ENCODE results near the gene SLCO3A1. TPM values are rescaled to one million over a fixed set of nuclear protein-coding genes. Genes with fewer than 3 reads are reported as not detected.

SLCO3A1 gene
- total and polyA plus RNA-seq, 2 of the 8 experiments (the other 6 are each of a cell fraction or from before 2014, with no cell fraction given) = 15.1 to 20.4 TPM

DNA sequence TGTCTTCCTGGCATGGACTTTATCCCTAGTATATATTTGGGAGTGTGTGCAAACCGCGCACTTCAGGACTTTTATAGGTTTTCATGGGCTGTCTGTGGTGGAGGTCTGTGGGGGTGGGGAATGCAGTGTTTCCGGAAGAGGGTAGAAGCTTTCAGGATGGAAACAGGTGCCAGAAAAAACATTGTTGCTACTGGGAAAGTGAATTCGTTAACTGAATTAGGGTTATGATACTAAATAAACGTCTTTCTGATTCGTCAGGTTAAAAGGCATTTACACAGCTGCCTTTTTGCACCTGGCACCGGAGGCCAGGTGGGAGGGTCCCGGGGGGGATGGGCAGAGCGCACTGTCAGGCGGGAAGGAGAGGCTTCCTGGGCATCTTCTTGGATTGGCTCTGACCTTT is 62.1 kb downstream of the SLCO3A1 start:
- no peak overlapping the region for H4K8ac ChIP-seq (ENCODE audit: extremely low read depth, insufficient read depth, low read length)
- H2BK5ac ChIP-seq (ENCODE audit: low read depth, low read length) = no peak overlapping the region
- H2BK120ac ChIP-seq (replicated peaks; ENCODE audit: low read depth, low read length) = no peak overlapping the region
- H3K9ac ChIP-seq (replicated peaks in 1 of 4; ENCODE audit: extremely low read depth in 1 of 4, low read depth in 3 of 4, low read length in 3 of 4) = no peak overlapping the region
- no peak for FAIRE-seq
- no peak overlapping the region for H3K18ac ChIP-seq (ENCODE audit: extremely low read depth, low read length)
- no peak overlapping the region for H3K4ac ChIP-seq (replicated peaks; ENCODE audit: insufficient read length, low read depth, low read length)
- no peak overlapping the region for H2BK20ac ChIP-seq (ENCODE audit: low read length)
- no peak overlapping the region for H3K27ac ChIP-seq (ENCODE audit: low read depth, low read length)
- no peak overlapping the region for H2AFZ ChIP-seq (ENCODE audit: low read length)
- no peak overlapping the region for H3K4me2 ChIP-seq (ENCODE audit: insufficient read depth in 1 of 2, low read depth in 2 of 2, low read length in 2 of 2)
- CTCF ChIA-PET (ENCODE audit: partially characterized antibody) = interaction anchor here (0.6 to 1.3 kb wide), 3 partner anchors 10 to 292 kb away, joined by 3 to 4 read pairs (median 3); no protein-coding TSS in a partner anchor
- whole genome bisulfite sequencing, 2 experiments (ENCODE audit: extremely low coverage in 1 of 2, insufficient coverage in 1 of 2, insufficient read length in 1 of 2, insufficient replicate concordance in 2 of 2, low coverage in 1 of 2, low lambda C conversion rate in 2 of 2, missing lambda C conversion rate in 1 of 2) = 88% methylated on average over 10 of the region's 10 CpGs; no CpG with 5 or more reads in 1 of the 2 experiments
- H2BK15ac ChIP-seq (ENCODE audit: low read length) = no peak overlapping the region
- H3K27me3 ChIP-seq (replicated peaks in 1 of 4; ENCODE audit: control insufficient read depth in 3 of 4, extremely low read depth in 1 of 4, insufficient read depth in 3 of 4, low read length in 3 of 4) = no peaks in the 10 kb centered on the region
- no peak overlapping the region for H3K56ac ChIP-seq (replicated peaks; ENCODE audit: insufficient read length, low read depth, low read length)
- H3K23me2 ChIP-seq (ENCODE audit: low read depth, low read length) = no peaks in the 10 kb centered on the region
- H3K36me3 ChIP-seq (ENCODE audit: control insufficient read depth in 2 of 4, insufficient read depth in 4 of 4, low read length in 3 of 4) = peaks cover 0 to 4% (median 0%) of the 10 kb centered on the region in 4 experiments; a peak in 1 of 8 replicates
- POLR2A ChIA-PET (ENCODE audit: partially characterized antibody) = interaction anchor here (1.0 to 1.2 kb wide), 2 partner anchors 18 to 25 kb away, joined by 3 read pairs; no protein-coding TSS in a partner anchor
- H3K23ac ChIP-seq (ENCODE audit: insufficient read length) = no peak overlapping the region
- no peaks in the 10 kb centered on the region for H3K9me3 ChIP-seq (ENCODE audit: insufficient read depth in 2 of 2, low read depth in 1 of 2, low read length in 1 of 2)
- DNase-seq (ENCODE audit: low read depth in 1 of 2, low spot score in 2 of 2) = no peak
- H4K91ac ChIP-seq (replicated peaks; ENCODE audit: insufficient read length, low read length) = no peak overlapping the region
- peaks cover 0 to 4% (median 3%) of the 10 kb centered on the region in 4 experiments; a peak in 3 of 7 replicates for H3K4me1 ChIP-seq (replicated peaks in 1 of 4; ENCODE audit: control insufficient read depth in 3 of 4, insufficient read depth in 4 of 4, low read length in 3 of 4)
- TF ChIP-seq POLR2A (IDR thresholded peaks at IDR 0.05; ENCODE audit: control extremely low read depth in 1 of 2, low read depth in 2 of 2, low read length in 2 of 2) = no peak
- no peak for TF ChIP-seq POU5F1 (IDR thresholded peaks at IDR 0.05; ENCODE audit: low read depth, low read length)
- no peak for TF ChIP-seq EZH2 (IDR thresholded peaks at IDR 0.05; ENCODE audit: low read depth, low read length, severe bottlenecking)
- TF ChIP-seq CBX8 (IDR thresholded peaks at IDR 0.05; ENCODE audit: borderline replicate concordance, low read depth, low read length) = no peak
- TF ChIP-seq, protein P1, sequence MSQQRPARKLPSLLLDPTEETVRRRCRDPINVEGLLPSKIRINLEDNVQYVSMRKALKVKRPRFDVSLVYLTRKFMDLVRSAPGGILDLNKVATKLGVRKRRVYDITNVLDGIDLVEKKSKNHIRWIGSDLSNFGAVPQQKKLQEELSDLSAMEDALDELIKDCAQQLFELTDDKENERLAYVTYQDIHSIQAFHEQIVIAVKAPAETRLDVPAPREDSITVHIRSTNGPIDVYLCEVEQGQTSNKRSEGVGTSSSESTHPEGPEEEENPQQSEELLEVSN (IDR thresholded peaks at IDR 0.05) = no peak
- TF ChIP-seq TEAD4 (IDR thresholded peaks at IDR 0.05; ENCODE audit: low read depth, low read length) = no peak
- TF ChIP-seq ZNF274 (IDR thresholded peaks at IDR 0.05; ENCODE audit: borderline replicate concordance, extremely low read depth, low read length) = no peak
- TF ChIP-seq FOSL1 (IDR thresholded peaks at IDR 0.05; ENCODE audit: insufficient read depth, low read depth, low read length) = no peak
- TF ChIP-seq KDM5A (IDR thresholded peaks at IDR 0.05; ENCODE audit: low read length) = no peak
- no peak for TF ChIP-seq NANOG (IDR thresholded peaks at IDR 0.05; ENCODE audit: insufficient read depth, low read depth, low read length, poor library complexity, severe bottlenecking)
- no peak for TF ChIP-seq SAP30 (IDR thresholded peaks at IDR 0.05; ENCODE audit: insufficient read depth, insufficient replicate concordance, low read length)
- TF ChIP-seq KDM4A (IDR thresholded peaks at IDR 0.05; ENCODE audit: low read depth, low read length, severe bottlenecking) = no peak
- H2BK12ac ChIP-seq (ENCODE audit: low read depth, low read length) = no peak overlapping the region
- peaks cover 2% of the 10 kb centered on the region; the same call in 1 of the 2 replicates for H3K79me1 ChIP-seq (ENCODE audit: low read depth, low read length)
- H3K79me2 ChIP-seq (ENCODE audit: control insufficient read depth in 1 of 2, insufficient read depth in 2 of 2, low read length in 2 of 2) = no peaks in the 10 kb centered on the region
- no peak overlapping the region for H3K14ac ChIP-seq (ENCODE audit: insufficient read length)
- no peak overlapping the region for H3K4me3 ChIP-seq (ENCODE audit: extremely low read depth in 1 of 4, insufficient read depth in 2 of 4, low read depth in 3 of 4, low read length in 4 of 4)
- H2AK5ac ChIP-seq (ENCODE audit: low read depth, low read length) = no peak overlapping the region
- no peaks in the 10 kb centered on the region for H4K20me1 ChIP-seq (replicated peaks in 1 of 2; ENCODE audit: control insufficient read depth in 1 of 2, insufficient read depth in 2 of 2, low read length in 2 of 2)
- H4K5ac ChIP-seq (ENCODE audit: insufficient read length, low read depth, low read length) = no peak overlapping the region
